Nephron progenitor cell (in vitro differentiated cells): ENCODE measurements around the gene RPL5.

Source experiments
- DNase-seq: peaks from one replicate; pipeline ENCODE4 v3.0.0; 2021
- H3K27ac Mint-ChIP-seq: 2 replicates; pipeline ENCODE4 v1.8.0; 2021; ENCODE audit warnings: mild to moderate bottlenecking, moderate library complexity, mixed read lengths
- H3K27me3 Mint-ChIP-seq: 2 replicates; pipeline ENCODE4 v1.8.0; 2021; ENCODE audit warnings: mild to moderate bottlenecking, low read depth, mixed read lengths; ENCODE audit not compliant: poor library complexity
- H3K36me3 Mint-ChIP-seq: 2 replicates; pipeline ENCODE4 v1.8.0; 2021; ENCODE audit warnings: low read depth, mixed read lengths
- H3K4me1 Mint-ChIP-seq: 2 replicates; pipeline ENCODE4 v1.8.0; 2021; ENCODE audit warnings: mixed read lengths
- H3K4me3 Mint-ChIP-seq: 2 replicates; pipeline ENCODE4 v1.8.0; 2021; ENCODE audit warnings: mild to moderate bottlenecking, moderate library complexity, mixed read lengths
- H3K9me3 Mint-ChIP-seq: 2 replicates; pipeline ENCODE4 v1.8.0; 2021; ENCODE audit warnings: mild to moderate bottlenecking, moderate library complexity, mixed read lengths
- CTCF ChIP-seq: fragments of 200-600 bp; sonication (generic); IDR thresholded peaks from 2 replicates; pipeline ENCODE4 v1.5.0; 2021; ENCODE audit warnings: antibody characterized with exemption

RPL5 gene

DNA sequence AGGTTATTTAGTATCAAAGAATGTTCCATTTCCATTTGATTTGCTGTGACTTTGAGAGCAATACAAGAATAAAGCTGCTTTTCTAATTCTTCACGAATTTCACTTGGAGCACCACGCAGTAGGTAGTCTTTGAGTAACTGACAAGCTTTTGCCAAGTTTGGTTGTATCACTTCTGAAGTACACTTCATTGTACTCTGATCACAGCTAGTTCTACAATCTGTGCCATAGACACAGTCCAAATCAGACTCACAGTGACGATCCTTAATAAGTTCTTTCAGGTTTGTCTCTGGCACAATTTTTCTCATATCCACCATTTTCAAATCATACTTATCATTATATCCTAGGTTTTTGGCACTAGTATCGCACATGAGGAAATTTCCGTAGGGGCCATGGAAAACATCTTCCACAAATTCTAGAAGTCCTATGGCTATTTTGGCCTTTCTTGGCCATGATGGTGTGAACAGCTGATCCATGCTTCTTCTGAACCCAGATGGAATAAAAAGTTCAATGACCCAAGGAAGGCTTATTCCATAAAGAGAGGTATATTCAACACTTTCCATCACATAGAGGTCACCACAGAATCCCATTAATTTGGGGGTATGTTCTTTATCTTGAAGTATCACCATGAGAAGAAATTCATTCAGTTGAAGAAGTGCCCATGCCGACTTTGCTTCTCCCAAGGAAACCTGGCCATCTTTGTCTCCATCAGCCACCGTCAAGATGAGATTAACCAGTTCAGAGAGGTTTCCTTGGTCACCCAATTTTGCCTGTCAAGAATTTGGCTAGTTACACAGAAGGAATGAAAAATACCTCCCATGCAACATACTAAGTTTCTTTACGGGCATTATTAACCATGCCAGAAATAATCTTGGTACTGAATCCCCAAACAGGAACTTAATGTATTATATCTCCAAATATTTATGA, 11.9 kb downstream of the RPL5 start:
- no peak for TF ChIP-seq CTCF
- Mint-ChIP-seq H3K27me3 (no peaks in the 10 kb centered on the region), H3K9me3 (no peaks in the 10 kb centered on the region), H3K36me3 (peaks cover 50% of the 10 kb centered on the region), H3K4me1 (peaks cover under 1% of the 10 kb centered on the region), H3K4me3 (no peak overlapping the region), H3K27ac (peak overlapping the region; percentile 51)
- DNase-seq: no peak

DNA sequence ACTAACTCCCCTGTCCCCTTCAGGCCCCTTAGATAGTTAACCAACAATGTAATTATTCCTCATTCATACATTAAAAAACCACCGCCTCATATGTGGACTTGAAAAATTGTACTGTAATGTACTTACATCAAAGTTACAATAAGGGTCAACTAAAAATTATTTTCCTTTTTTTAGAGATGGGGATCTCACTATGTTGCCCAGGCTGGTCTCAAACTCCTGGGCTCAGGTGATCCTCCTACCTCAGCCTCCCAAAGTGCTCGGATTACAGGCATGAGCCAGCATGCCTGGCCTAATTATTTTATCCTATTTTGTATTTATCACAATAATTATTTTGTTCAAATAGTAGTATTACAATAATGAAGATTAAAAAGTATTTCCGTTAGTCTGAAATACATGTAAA, 12.6 kb downstream of the RPL5 start:
- DNase-seq: no peak
- no peaks in the 10 kb centered on the region for H3K27me3 Mint-ChIP-seq
- no peak overlapping the region for H3K27ac Mint-ChIP-seq
- no peaks in the 10 kb centered on the region for H3K4me1 Mint-ChIP-seq
- TF ChIP-seq CTCF: no peak
- no peaks in the 10 kb centered on the region for H3K9me3 Mint-ChIP-seq
- H3K4me3 Mint-ChIP-seq: no peak overlapping the region
- H3K36me3 Mint-ChIP-seq: peaks cover 44% of the 10 kb centered on the region

GRCh38 chr1:92845908-92846307, 14.1 kb downstream of the RPL5 start:
- no peaks in the 10 kb centered on the region for H3K9me3 Mint-ChIP-seq
- TF ChIP-seq CTCF: no peak
- no peak for DNase-seq
- H3K27ac Mint-ChIP-seq: no peak overlapping the region
- H3K4me3 Mint-ChIP-seq: no peak overlapping the region
- H3K4me1 Mint-ChIP-seq: no peaks in the 10 kb centered on the region
- H3K36me3 Mint-ChIP-seq: peaks cover 32% of the 10 kb centered on the region
- H3K27me3 Mint-ChIP-seq: no peaks in the 10 kb centered on the region

- no peaks in the 10 kb centered on the region for H3K4me1 Mint-ChIP-seq
- H3K27ac Mint-ChIP-seq: no peak overlapping the region
- DNase-seq: no peak
- TF ChIP-seq CTCF: no peak
- H3K36me3 Mint-ChIP-seq: peaks cover 14% of the 10 kb centered on the region
- H3K27me3 Mint-ChIP-seq: no peaks in the 10 kb centered on the region
- H3K9me3 Mint-ChIP-seq: no peaks in the 10 kb centered on the region
- H3K4me3 Mint-ChIP-seq: no peak overlapping the region
Observed at GRCh38 chr1:92848201-92848600, 16.4 kb downstream of the RPL5 start.

- Mint-ChIP-seq H3K4me3 (no peak overlapping the region), H3K27me3 (no peaks in the 10 kb centered on the region), H3K9me3 (peaks cover 8% of the 10 kb centered on the region), H3K36me3 (peaks cover 8% of the 10 kb centered on the region), H3K4me1 (no peaks in the 10 kb centered on the region), H3K27ac (no peak overlapping the region)
- DNase-seq: no peak
- TF ChIP-seq CTCF: no peak
Observed at GRCh38 chr1:92850019-92850418, 18.2 kb downstream of the RPL5 start.

GRCh38 chr1:92851729-92852128, 19.9 kb downstream of the RPL5 start:
- Mint-ChIP-seq H3K4me1 (no peaks in the 10 kb centered on the region), H3K9me3 (peaks cover 11% of the 10 kb centered on the region), H3K4me3 (no peak overlapping the region), H3K27me3 (no peaks in the 10 kb centered on the region), H3K27ac (no peak overlapping the region), H3K36me3 (peaks cover 11% of the 10 kb centered on the region)
- TF ChIP-seq CTCF: no peak
- DNase-seq: no peak
